Measurements from ENCODE around the gene OR10H4.
"Not testable (repeated sequence)": the region's sequence is repeated elsewhere in the genome, so short reads cannot be mapped to it uniquely, and the experiment has no call there.

Gene OR10H4

DNA sequence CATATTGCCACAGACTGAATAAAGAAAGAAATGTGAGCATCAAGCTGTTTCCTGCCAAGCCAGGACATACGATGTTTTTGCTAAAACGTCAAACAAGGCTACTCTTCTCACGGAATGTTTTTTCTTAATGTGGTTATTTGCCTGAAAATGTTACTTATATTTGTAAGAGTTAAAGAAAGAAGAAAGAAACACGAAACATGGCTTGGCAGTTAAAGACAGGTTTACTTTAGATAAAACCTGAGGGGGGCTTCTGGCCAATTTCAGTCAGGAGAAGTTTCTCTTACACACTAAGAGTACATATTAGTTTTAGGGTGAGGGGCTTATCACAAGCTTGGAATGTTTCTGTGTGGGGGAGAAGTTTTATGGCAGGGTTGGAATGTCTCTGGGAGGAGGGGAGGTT is 4.4 kb upstream of the OR10H4 start:
- no peak for DNase-seq

DNA sequence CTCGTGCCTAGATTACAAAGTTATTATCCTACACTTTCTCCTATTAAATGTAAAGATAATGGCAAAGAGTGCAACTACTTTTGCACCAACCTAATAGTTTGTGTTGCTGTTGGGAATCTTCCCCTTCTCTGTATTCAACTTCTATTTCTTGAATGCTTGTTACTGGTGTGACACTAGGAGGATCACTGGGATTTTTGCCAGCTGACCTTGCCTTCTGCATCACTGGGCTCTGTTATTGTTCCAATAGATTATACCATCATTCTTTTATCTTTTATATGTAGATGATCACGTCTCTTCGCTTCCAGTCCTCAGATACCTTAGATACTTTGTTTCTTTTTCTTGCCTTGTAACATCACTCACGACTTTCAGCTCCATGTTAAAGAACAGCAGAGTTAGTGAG is 3.5 kb upstream of the OR10H4 start:
- no peak for DNase-seq

DNA sequence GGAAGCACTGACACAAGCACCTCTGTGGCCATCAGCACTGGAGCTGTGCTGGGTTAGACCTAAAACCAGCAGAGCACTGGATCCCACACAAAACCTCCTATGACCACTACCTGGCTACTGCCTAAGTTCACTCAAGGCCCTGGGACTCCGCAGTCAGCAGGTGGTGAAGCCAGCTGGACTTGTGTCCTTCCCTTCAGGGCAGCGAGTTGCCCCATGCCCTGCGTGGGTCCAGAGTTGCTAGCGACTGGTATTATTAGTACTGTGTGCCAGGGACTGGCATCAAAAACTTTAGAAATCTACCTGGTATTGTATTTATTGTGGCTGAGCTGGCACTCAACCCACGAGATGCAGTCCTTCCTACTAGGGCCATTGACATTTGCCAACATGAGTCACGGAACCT is 6.0 kb downstream of the OR10H4 start:
- no peak for DNase-seq

DNA sequence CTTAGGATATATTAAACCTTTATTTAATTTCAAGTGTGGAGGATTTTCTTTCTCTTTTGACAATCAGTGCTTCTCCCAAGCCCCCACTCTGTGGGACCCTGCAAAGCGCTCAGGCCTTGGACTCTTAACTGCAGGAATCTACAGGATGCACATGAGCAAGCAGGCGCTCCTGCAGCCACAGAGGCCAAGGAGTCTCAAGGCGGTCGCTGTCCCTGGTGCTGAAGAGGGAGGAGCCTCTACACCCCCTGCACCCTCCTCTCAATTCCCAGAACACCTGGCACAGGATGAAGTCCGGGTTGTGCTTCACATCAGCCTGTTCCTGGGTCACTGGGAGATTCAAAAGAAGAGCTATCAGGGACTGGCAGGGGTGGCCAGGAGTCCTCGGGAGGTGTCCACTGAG is 13.5 kb downstream of the OR10H4 start:
- no peak for DNase-seq

DNA sequence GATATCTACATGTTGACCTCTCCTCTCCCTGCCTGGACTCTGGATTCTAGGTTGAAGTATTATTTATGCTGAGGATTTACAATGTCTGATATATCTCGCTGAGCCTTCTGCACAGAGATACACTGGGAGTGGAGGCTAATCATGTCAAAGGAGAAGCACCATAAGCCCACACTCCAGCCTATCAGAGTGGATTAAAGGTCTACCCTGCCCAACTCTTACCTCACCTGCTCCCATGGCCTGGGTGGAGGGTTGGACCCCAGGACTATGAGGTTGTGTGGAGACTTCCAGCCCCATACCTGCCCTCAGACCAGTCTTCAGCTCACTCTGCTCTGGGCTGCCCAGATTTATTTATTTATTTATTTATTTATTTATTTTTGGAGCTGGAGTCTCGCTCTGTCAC is 15.4 kb downstream of the OR10H4 start:
- no peak for DNase-seq

DNA sequence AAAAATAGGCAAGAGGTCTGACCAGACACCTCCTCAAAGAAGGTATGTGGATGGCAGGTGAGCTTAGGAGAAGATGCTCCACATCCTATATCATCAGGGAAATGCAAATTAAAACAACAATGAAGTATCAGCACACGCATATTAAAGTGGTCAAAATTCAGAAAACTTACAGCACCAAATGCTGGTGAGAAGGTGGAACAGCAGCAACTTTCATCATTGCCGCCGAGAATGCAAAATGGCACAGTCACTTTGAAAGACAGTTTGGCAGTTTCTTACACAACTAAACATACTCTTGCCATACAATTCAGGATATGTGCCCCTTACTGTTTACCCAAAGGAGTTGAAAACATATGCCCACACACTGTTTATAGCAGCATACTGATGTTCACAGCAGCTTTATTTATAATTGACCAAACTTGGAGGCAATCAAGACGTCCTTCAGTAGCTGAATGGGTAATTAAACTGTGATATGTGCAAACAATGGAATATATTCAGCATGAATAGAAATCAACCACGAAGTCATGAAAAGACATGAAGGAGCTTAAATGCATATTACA is 22.5 kb downstream of the OR10H4 start:
- no peak for DNase-seq

DNA sequence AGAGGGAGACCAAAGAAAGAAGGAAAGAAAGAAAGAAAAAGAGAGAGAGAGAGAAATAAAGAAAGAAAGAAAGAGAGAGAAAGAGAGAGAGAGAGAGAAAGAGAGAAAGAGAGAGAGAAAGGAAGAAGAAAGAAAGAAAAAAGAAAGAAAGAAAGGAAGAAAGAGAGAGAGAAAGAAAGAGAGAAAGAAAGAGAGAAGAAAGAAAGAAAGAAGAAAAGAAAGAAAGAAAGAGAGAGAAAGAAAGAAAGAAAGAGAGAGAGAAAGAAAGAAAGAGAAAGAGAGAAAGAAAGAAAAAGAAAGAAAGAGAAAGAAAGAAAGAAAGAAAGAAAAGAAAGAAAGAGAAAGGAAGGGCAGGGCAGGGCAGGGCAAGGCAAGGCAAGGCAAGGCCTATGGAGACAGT is 23.2 kb downstream of the OR10H4 start:
- not testable (repeated sequence) for DNase-seq

DNA sequence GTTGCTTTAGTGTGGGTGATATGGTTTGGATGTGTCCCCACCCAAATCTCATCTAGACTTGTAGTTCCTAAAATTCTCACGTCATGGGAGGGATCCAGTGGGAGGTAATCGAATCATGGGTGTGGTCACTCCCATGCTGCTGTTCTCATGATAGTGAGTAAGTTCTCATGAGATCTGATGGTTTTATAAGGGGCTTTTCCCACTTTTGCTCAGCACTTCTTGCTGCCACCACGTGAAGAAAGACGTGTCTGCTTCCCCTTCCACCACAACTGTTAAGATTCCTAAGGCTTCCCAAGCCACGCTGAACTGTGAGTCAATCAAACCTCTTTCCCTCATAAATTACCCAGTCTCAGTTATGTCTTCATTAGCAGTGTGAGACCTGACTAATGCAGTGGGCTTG is 26.0 kb downstream of the OR10H4 start:
- no peak for DNase-seq

DNA sequence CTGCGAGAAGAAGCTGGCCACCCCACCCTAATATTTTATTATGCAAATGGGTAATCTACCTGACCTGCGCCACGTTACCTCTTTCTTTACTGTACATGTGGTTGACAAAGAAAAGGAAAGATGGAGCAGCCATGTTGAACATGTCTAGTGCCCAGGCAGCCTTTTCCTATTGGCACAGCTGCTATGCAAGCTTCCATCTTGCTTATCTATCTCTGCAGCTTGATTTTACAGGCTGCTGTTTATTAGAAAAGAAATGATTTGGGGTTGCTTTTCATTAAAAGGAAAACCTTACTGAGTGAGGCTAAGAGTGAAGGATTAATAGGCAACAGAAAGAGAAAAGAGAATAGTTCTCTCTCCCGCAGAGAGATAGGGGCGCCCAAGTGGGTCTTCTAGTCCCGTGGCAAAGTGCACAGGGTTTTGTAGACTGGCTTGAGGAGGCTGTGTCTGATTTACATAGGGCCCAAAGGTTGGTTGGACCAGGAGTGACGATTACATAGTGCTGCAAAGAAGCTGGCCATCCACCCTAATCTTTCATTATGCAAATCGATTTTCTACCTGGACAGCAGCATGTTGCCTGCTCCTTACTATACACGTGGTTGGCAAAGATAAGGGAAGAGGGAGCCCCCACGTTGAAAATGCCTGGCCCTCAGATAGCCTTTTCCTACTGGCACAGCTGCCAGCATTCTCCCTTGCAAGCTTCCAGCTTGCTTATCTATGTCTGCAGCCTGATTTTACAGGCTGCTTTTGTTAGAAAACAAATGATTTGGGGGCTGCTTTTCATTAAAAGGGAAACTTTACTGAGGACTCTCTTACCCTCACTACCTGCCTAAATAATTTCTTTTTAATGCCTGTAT is 28.3 kb downstream of the OR10H4 start:
- DNase-seq = no peak

DNA sequence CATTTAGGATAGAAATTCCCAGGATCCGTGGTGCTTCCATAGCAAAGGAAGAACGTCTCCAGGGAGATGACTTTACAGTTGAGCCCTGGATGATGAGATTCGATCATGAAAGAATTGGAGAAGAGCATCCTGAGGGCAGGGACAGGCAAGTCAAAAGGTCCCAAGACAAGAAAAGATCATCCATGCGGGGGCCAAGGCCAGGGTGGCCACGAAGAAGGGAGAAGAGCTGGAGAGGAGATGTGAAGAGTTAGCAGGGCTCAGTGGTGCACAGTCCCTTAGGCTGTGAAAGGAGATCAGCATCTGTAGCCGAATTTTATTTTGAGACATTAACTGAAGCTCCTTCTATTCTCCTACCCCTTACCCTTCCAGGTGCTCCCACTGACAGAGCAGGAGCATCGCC is 28.9 kb downstream of the OR10H4 start:
- DNase-seq = no peak

DNA sequence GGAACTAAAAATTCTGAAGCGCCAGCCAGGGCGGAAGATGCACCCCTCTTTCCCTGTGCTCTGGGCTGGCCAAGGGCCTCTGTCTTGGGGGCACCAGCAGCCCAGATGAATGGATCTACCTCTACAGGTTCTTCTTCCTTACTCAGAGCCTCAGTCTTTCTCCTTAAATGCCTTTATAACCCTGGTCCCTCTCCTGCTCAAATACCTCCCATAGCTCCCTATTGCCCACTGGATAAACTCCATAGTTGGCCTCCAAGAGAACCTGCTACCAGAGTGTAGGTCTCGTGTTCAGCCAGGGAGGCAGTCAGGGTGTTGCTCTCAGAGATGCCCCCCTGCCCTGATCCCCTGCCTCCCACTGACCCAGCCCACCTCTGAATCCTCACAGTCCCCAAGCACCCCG is 30.5 kb downstream of the OR10H4 start:
- no peak for DNase-seq

DNA sequence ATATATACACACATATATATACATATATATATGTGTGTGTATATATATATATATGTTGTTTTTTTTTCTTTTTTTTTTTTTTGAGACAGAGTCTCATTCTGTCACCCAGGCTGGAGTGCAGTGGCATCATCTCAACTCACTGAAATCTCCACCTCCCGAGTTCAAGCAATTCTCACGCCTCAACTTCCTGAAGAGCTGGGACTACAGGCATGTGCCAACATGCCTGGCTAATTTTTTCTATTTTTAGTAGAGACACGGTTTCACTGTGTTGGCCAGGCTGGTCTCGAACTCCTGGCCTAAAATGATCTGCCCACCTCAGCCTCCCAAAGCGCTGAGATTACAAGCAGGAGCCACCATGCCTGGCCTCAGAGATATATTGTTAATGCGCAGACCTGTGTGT is 37.0 kb downstream of the OR10H4 start:
- DNase-seq = not testable (repeated sequence)

DNA sequence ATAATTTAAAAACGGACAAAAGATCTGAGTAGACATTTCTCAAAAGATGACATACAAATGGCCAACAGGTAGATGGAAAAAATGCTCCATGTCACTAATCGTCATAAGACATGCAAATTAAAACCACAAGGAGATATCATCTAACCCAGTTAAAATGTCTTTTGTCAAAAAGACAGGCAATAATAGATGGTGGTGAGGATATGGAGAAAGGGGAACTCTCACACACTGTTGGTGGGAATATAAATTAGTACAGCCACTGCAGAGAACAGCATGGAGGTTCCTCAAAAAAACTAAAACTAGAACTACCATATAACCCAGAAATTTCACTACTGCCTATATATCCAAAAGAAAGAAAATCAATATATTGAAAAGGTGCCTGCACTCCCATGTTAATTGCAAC is 37.9 kb downstream of the OR10H4 start:
- no peak for DNase-seq

DNA sequence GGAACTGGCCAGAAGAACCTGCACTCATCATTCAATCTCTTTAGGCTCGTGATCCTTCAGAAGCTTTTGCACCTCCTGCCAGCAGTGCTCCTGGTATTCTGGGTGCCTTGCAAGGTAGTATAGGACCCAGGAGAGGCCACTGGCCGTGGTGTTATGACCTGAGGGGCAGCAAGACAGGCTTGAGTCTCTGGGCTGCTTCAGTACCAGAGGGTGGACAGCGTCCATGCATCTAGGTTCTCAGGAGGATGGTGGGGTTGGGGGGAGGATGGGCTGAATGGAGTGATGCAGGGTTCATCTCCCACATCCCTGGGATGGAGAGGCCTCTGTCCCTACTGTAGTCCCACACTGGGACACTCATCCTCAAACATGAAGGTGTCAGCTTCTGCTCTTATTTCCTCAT is 41.1 kb downstream of the OR10H4 start:
- no peak for DNase-seq

DNA sequence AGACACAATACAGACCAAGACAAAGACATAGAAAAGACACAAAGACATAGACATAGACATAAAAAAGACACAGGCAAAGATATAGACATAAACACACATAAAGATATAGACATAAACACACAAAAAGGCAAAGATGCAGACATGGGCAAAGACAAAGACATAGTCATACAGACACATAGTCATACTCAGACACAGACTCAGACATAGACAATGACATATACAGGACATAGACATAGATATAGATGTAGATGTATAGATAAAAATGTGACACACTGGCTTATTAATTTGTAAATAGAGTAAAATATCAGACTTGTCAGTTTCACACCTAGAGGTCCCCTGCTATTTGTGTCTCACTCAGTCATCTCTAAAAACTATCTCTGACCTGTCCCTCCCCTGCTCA is 42.8 kb downstream of the OR10H4 start:
- DNase-seq = no peak

DNA sequence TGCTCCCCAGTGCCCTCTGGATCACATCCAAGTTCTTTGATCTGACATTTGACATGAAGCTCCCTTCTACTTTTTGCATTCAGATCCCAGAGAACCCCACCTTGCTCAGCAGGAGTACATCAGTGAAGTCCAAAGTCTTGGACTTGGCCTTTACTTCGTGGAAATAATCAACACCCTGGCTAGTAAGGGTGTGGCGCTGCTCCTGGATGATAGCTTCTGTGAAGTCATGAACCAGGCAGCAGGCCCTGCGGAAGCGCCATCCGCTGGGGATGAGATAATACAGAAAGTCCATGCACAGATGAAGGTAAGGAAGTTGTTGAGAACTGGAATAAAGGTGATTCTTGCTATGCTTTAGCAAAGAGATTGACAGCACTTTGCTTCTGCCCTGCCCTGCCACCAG is 43.2 kb downstream of the OR10H4 start:
- no peak for DNase-seq

DNA sequence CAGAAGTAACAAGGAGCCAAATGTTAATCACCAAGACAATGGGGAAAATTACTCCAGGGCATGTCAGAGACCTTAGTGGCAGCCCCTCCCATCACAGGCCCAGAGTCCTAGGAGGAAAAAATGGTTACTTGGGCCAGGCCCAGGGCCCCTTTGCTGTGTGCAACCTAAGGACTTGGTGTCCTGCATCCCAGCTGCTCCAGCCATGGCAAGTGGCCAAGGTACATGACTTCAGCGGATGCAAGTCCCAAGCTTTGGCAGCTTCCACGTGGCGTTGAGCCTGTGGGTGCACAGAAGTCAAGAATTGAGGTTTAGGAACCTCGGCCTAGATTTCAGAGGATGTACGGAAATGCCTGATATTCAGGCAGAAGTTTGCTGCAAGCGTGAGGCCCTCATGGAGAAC is 46.7 kb downstream of the OR10H4 start:
- no peak for DNase-seq

DNA sequence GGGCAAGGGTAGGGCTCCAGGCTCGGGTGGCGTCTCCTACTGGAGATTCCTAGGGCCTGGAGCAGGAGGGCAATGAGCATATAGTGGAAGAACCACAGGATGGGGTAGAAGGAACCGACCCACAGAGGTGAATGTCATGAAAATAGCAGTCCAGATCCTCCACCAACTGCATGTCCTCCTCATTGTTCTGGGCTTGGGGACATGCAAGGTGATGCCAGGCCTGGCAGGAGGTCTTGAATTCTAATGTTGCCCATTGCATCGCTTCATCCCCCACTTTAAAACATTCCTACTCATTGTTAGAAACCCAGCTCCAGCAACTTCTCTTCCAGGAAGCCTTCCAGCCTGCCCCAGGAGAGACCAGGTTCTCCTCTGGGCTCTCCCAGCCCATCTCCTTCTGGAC is 49.4 kb downstream of the OR10H4 start:
- no peak for DNase-seq

All from fibroblast of skin of right biceps (primary cell).